CD1c-positive myeloid dendritic cell (primary cell): ENCODE measurements around the gene EYS.
"Not testable (repeated sequence)": the region's sequence is repeated elsewhere in the genome, so short reads cannot be mapped to it uniquely, and the experiment has no call there.

Experiments
- DNase-seq: peaks from one replicate; pipeline ENCODE4 v3.0.0-alpha.2; 2016; ENCODE audit errors: extremely low spot score

Gene EYS

DNA sequence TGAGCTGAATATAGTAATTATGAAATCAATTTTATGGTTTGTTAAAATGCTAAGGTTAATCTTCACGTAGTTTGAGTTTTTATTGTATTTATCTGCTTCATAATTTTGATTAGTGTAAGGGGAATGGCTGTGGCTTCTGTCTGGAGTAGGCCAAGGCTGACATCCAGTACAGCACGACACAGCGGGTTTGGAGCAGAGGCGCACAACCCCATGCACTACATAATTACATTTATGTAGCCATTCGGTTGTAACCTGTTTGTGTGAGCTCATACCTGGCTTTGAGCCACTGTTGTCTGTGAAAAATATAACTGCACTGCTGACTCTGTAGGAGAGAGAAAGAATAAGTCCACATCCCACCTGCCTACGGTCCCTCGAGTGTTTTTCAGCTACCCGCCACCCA is 615.5 kb downstream of the EYS start:
- DNase-seq = no peak

DNA sequence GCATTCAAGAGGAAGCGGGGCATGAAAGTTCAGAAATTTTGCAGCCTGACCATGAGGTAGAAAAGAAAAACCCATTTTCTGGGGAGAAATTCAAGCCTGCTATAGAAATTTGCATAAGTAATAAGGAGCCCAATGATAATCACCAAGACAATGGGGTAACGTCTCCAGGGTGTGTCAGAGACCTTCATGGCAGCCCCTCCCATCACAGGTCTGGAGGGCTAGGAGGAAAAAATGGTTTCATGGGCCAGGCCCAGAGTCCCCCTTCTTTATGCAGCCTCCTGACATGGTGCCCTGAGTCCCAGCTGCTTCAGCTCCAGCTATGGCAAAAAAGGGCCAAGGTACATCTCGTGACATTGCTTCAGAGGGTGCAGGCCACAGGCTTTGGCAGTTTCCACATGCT is 618.5 kb downstream of the EYS start:
- DNase-seq = no peak

DNA sequence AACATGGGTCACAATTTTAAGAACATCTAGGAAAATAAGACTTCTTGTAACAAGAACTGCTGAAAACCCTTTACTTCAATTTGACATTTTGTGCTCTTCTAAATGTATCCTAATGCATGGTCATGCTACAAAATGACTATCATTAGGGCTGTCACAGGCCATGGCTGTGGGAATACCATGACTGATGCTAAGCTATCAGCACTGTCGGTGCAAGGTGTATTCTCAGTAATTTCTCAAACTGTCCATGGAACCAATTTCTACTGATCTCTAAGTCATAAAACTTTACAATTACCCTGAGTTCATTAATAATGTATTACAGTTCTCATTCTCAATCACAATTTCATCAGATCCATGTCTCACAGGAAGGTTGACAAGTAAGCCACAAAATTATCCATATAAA is 625.3 kb downstream of the EYS start:
- no peak for DNase-seq

DNA sequence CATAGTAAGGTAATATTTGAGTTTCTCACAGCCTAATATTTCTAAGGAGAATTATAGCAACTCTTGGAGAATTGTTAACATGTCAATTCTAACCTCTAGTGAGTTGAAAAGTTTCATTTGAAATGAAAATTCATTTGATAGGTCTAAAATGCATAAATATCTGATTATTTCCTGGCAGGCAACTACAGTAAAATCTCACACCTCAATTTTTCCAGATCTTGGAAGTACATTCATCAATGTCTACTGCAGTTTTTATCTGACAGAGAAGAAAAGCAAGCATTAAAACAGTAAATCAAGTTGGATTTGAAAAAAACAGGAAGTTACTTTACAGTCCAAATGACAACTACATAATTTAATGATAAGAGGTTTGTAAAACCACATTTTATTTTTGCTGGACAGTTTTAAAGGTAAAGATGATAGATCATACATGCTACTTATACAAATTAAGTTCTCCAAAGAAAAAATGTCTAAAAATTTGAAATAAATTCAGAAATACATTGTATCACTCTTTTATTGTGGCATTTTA is 631.3 kb downstream of the EYS start:
- DNase-seq = no peak

DNA sequence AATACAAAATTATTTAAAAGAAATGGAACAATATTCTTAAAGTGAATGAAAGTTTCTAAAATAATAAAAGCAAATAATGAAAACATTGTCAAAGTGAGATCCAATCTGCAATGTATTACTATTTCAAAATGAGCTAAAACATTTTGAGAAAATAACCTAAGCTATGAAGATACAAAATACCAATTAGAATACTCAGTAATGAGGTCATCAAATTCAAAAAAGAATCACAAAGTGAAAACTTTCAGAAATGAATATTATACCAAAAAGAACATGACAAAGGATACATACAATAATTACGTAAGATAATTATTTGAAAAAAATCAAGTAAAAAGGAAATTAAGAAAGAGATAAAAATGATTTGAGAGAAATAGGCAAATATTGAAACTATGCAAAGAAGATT is 634.5 kb downstream of the EYS start:
- no peak for DNase-seq

DNA sequence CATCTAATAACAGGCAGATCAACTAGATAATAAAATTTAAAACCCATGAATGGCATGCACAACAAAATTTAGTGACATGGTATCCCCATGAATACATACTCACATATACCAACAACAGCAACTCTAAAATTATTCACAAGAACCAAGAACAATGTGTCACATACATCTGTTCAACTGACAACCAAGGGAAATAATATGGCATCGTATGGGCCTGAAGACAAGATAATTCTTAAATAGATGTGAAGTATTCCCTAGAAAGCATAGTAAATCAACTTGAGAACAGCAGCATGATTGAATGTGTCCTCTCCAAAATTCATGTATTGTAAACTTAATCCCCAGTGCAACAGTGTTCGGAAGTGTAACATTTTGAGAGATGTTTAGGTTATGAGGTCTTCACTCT is 635.5 kb downstream of the EYS start:
- no peak for DNase-seq

DNA sequence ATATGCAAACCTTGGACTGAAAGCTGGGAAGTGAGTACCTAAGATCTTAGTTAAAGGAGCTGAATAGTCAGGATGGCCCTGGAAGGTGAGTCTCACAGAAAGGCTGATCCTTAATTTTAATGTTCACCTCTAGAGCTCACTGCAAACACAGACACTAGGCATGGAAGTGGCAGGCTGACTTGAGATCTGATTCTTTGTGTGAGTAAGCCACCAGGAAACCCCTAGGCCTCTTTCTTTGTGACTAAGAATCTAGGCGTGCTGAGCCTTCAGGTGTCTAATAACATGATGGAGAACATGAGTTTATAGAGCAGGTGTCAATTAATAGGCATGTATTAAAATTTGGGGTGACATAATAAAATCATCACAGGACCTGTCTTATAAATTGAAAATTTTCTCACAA is 642.2 kb downstream of the EYS start:
- DNase-seq = no peak

DNA sequence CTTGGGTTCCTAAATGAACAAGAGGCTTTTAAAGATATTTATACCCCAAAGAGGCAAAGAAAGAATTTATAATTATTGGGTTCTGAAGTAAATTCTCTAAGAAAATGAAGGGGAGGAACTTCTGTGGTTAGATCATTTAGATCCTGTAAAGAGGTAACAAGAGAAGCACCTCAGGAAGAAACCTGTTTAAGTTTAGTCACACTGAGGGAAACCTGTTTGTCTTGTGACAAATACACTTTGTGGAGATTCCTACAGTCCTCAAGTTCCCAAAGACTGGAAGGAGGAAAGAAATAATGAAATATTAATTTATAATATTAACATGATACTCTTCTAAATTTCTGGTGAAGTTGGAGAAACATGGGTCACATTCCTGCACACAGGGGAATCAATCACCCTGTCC is 647.5 kb downstream of the EYS start:
- no peak for DNase-seq

DNA sequence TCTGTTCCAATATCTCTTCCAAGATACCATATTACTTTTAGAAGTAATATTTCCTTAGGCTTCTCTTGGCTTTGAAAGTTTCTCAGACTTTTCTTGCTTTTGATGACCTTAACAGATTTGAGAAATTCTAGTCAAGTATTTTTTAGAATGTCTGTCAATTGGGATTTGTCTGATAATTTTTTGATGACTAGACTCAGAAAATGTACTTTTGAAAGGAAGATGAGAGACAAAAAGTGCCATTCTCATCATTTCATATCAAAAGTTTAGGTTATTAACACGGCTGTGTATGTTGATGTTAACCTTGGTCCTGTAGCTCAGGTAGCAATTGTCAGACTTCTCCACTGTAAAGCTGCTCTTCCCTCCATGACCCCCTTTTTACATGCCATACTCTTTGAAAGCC is 651.5 kb downstream of the EYS start:
- no peak for DNase-seq

DNA sequence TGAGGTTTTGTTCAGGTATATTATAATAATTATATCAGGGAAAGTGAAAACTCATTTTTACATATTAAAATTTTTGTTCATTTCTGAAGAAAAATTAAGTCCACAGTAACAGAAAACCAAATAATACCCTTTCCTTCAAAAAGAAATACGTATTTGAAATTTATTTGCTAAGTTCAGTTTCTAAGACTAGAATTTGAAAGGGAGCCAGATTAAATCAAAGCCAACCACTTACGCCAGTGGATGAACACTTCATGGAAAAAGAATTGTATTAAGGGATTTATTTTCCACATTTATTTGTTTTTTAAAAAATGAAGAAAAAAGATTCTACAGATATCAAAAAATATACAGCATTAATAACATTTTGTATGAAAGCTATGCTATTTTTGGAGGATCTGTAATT is 654.4 kb downstream of the EYS start:
- DNase-seq = no peak

DNA sequence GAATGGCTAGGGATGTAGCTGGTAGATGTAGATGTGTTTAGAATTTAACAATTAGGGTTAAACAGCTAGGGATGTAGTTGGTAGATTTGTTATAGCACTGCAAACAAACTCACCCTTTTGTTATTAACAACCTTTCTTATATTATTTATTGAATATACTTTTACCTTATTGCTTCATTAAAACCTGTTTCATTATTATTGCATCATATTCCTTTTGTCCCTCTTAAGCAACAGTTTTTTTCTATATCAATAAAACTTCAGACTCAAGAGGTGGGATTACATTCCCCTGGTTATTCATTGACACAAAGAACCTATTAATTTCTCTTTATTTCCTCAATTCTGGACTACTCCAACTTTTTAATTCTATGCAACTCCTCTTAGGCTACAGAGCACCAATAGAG is 661.2 kb downstream of the EYS start:
- DNase-seq = no peak

DNA sequence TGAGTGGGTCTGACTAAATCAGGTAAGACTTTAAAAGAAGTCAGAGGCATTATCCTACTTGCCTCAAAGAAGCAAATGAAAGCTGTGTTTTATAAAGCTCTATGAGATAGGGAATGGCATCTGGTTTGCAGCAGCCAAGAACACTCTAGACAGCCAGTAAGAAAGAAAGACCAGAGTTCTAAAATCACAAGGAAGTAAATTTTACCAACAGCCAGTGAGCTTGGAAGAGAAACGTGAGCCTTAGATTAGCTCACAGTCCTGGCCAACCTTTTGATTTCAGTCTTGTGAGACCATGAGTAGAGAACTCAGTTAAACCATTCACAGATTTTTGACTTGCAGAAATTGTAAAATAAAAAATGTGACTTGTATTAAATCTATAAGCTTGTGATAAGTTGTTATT is 693.0 kb downstream of the EYS start:
- DNase-seq = no peak

DNA sequence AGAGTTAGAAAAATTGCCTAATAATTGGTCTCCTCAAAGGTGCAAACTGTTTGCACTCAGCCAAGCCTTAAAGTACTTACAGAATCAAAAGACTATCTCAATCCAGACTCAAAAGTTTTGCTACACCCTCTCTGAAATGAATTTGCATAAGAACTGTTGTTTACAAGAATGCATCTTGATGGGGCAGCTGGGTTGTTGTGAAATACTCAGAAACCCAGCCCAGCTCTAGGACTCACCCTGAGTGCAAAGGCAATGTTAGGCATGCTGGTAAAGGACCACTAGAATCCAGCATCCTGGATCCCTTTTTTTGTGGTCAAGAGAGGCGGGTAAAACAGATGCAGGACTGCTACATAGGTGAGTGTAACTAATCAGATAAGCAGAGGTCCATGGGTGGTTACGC is 700.2 kb downstream of the EYS start:
- no peak for DNase-seq

DNA sequence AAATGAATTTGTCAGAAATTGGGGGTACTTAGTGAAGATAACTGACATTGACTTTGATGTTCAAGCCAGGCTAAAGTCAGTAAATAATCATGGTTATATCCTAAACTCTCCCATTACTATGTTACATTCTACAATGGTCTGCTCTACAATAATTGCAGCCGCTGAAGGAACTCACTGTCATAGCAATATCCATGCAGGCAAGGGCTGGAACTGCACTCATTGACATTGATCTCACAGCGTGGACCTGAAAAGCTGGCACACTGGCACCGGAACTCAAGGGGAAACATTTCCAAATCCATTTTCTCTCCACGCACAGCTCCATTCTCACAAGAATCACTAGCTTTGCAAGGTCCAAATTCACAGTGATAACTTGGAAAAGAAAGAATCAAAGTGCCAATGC is 702.7 kb downstream of the EYS start:
- no peak for DNase-seq

DNA sequence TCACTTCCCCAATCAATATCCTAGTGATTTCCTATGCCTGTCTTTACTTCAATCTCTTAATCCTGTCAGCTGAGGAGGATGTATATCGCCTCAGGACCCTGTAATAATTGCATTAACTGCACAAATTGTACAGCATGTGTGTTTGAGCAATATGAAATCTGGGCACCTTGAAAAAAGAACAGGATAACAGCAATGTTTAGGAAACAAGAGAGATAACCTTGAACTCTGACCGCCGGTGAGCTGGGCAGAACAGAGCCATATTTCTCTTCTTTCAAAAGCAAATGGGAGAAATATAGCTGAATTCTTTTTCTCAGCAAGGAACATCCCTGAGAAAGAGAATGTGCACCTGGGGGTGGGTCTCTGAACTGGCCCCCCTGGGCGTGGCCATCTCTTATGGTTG is 704.1 kb downstream of the EYS start:
- not testable (repeated sequence) for DNase-seq

DNA sequence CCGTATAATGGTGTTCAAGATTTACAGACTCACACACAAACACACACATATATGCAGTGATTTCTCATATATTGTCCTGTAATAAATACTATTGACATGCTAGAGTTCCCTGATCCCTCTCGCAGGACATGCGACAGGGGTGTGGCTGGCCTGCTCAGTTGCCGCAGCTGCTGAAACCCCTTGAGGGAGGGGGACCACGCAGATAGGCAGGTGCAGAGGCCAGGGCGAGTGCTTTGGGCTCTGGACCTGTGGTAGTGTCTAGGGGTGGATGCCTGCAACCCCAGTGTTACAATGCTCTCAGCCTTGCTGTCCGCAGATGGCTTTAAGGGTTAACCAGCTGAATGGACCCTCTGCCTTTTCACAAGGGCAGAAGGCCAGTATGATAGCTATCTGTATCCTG is 706.2 kb downstream of the EYS start:
- DNase-seq = no peak

DNA sequence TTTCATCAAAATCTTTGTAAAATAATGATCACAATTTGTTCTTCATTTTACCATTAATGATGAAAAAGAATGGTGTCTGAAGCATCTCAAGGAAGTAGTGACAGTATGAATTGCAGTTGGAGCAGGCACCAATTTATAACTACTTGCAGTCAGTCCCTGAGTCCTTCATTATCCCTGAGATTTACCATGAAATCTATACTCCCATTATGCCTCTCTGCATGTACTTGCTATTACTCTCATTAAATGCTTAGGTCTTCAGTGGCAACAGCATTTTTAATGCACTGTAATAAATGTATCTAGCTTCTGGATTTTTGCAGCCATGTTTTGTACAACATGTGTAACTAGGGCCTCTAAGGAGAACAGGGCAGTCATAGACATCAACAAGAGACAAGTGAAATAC is 708.8 kb downstream of the EYS start:
- no peak for DNase-seq

DNA sequence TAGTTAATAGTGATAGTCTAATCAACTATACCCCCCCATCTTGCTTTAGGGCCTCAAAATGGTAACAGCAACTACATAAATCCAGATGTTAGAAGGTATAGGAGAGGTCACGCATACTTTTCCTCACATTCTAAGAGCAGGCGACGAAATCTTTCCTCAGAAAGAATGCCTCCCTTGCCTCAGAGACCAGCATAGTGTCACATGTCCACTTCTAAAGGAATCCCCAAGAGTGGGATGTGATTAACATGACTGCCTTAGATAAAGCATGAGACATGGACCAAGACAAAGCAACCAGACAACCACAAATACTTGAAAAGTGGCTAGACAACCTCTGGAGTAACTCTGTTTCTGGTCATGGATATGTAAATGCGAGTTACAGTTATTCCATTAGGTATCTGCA is 710.7 kb downstream of the EYS start:
- DNase-seq = no peak

DNA sequence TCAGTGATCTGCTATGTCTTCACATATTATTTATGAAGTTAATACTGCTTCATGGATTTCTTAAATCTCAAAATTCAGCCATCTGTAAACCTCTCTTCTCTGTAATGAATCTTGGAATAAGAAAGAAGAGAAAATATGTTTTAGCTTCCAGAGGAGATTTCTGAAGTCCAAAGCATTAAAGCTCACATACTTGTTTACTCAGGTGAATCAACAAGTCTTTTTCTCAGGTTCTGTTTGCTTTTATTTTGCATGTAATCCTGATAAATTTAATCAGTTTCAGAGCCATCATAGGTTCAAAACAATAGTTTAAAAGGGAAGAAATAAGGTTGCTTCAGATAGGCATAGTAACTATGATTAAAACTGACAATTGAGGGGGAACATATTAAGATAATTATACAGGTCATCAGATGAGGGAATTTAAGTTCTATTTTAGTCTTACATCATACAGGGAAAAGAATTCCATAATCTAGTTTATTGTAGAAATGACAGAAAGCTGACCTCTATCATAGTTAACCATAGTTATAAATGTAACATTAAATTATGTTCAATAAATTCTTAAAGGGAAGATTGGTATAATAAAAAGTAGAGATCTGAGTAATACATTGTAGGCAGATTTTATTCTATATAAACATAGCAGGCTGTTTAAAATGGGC is 716.2 kb downstream of the EYS start:
- no peak for DNase-seq

DNA sequence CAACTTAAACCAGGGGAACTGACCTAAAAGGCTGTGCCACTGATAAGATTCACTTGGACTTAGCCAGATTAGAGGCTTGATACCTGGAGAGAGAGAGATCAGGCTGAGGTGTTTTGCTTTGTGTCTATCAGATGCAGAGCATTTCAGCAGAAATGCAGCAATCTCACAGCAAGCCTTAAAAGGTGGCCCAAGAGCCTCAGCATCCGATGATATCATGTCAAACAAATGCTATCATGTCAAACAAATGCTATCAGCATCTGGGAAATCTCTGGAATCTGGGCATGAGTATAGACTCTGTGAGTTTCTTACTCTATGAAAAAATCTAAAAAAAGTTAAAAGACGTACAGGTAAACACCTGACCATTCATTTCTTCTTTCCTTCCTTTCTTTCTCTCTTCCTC is 718.9 kb downstream of the EYS start:
- DNase-seq = no peak

DNA sequence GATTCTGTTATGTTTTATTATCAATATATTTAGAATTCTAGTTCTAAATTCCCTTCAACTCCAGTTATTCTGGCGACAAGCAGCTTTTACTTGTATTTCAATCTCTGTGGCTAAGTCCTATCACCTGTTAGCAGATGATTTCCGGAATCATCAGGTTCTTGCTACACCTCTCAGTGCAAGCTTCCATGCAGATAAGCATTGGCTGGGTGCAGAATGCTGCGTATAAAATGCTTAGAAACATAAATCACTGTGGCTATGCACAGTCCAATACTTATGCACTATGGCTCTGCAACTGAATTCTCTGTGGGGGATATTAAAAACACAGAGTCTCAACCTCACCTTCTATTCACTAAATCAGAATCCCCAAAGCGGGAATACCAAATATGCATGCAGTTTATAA is 720.0 kb downstream of the EYS start:
- DNase-seq = no peak

DNA sequence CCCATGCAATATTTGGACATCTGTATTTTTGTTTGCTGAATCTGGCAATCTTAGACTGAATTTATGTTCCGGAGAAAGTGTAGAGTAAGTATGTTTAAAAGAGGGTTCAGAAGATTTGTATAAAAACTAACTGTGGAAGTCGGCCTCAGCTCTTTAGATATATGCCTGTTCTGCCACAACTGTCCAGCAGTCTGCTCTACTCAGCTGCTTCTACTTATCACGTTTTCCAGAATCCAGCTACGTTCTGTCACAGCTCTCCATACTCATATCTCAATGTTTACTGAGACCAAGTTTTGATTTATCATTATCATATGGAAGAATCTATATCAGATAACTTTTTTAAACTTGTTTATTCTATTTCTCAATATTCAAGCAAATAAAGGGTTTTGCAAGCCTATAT is 721.3 kb downstream of the EYS start:
- DNase-seq = no peak

DNA sequence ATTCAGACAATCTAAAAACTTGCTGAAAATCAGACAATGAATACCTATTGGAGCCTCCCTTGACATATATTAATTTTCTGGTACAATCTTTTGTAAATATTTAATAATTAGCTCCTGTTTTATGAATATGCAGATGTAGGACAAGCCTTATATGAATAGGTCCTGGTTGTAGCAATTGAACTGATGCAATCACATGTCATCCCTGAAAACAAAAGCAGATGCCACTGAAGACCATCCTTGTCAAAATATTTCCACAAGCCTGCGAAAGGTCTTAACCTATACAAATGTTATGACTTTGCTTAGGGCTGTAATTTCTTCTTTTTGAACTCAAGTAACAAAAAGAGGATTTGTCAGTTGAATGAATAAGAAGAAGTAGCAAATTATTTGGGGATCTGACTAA is 722.1 kb downstream of the EYS start:
- DNase-seq = no peak

DNA sequence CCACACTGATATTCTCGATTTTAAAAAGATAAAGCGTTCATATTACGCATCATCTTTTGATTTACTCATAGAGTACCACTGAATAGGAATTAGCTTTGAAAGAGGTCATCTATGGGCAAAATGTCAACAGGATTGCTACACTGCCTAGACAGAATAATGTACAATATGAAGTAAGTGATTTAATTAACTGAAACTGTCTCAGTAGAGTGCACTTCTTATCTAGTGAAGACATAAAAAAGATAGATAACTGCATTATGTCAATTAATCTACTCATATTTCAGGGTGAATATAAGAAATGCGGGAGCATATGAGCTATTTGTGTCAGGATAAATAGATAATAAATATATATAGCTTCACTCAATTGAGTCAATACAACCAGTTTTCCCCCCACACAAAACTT is 723.9 kb downstream of the EYS start:
- DNase-seq = no peak
